Tracheal epithelial cell (primary cell): ENCODE results near the gene ALG1. TPM values are rescaled to one million over a fixed set of nuclear protein-coding genes. Genes with fewer than 3 reads are reported as not detected.

ENCODE experiments used
- total RNA-seq: library from RNA; depleted of rRNA; stranded (reverse); fragments of >200 nt; gene quantifications from 2 replicates; pipeline ENCODE4 v1.2.1, GENCODE V29; 2014

The ALG1 gene
- 19.8 and 21.0 TPM in 2 replicates for total RNA-seq

GRCh38 chr16:5071681-5072333 lies at the start of gene ALG1:
Gene ALG1 (plus strand): TSS chr16:5071843. CDS start chr16:5071850, 7 bp downstream.

GRCh38 chr16:5033256-5034166 lies 38.1 kb upstream of the ALG1 start, which contains the start of gene NAGPA:
Gene NAGPA (minus strand): TSS chr16:5033935. CDS start chr16:5033914, 21 bp downstream.

GRCh38 chr16:5065813-5066212 lies 5.8 kb upstream of the ALG1 start, which contains the start of gene C16orf89:
Gene C16orf89 (minus strand): TSS chr16:5065956. CDS start chr16:5065908, 48 bp downstream.

GRCh38 chr16:5097470-5098220 lies 26.0 kb downstream of the ALG1 start, which contains the start of gene EEF2KMT:
Gene EEF2KMT (minus strand): TSS chr16:5097795. CDS start chr16:5097739, 56 bp downstream.

Other genes with a start within 250 kb of the ALG1 start
- 41.0 and 48.6 TPM in 2 replicates for gene GLYR1, start 224.6 kb upstream of the ALG1 start, total RNA-seq
- 27.5 TPM in 2 replicates for gene UBN1, start 224.4 kb upstream of the ALG1 start, total RNA-seq
- gene PPL, start 134.7 kb upstream of the ALG1 start, total RNA-seq: 88.0 and 150 TPM in 2 replicates
- under 0.01 and 0.43 TPM in 2 replicates for gene SEC14L5, start 113.5 kb upstream of the ALG1 start, total RNA-seq
- 16.6 and 17.9 TPM in 2 replicates for gene NAGPA, start 37.9 kb upstream of the ALG1 start, total RNA-seq
- gene C16orf89, start 5.9 kb upstream of the ALG1 start, total RNA-seq: not detected in 2 replicates
- gene EEF2KMT, start 26.0 kb downstream of the ALG1 start, total RNA-seq: 15.3 and 19.5 TPM in 2 replicates